CD14-positive monocyte (primary cell): ENCODE measurements around the gene VWF. TPM values are rescaled to one million over a fixed set of nuclear protein-coding genes. Genes with fewer than 3 reads are reported as not detected.

Experiments
- DNase-seq, 3 donors: peaks; one replicate each; pipeline ENCODE4 v3.0.0-alpha.2; 2011 to 2022
- H2AFZ ChIP-seq: 2 replicates; pipeline ENCODE4 v1.6.0; 2012; ENCODE audit warnings: mild to moderate bottlenecking, low read depth, low read length, inconsistent platforms; ENCODE audit not compliant: insufficient read depth, poor library complexity, severe bottlenecking
- H3K27ac ChIP-seq, 2 donors: 1 replicate in 1 of 2; 2 replicates in 1 of 2; pipeline ENCODE4 v1.5.1; 2012 to 2013; ENCODE audit warnings: low read length in 2 of 2, control low read depth in 1 of 2, inconsistent platforms in 1 of 2, low read depth in 1 of 2, mild to moderate bottlenecking in 1 of 2
- H3K27me3 ChIP-seq, 2 donors: one replicate each; pipeline versions ENCODE4 v1.6.0 to v1.6.1; 2011 to 2013; ENCODE audit warnings: low read length in 2 of 2; ENCODE audit not compliant: control insufficient read depth in 2 of 2, insufficient read depth in 2 of 2
- H3K36me3 ChIP-seq, 2 donors: replicated peaks in 1 of 2; 1 replicate in 1 of 2; 2 replicates in 1 of 2; pipeline versions ENCODE4 v1.5.1 to v1.6.1; 2012 to 2013; ENCODE audit warnings: low read length in 2 of 2, control low read depth in 1 of 2, inconsistent platforms in 1 of 2, mild to moderate bottlenecking in 1 of 2; ENCODE audit not compliant: insufficient read depth in 2 of 2, control insufficient read depth in 1 of 2
- H3K4me1 ChIP-seq, 2 donors: 1 replicate in 1 of 2; 2 replicates in 1 of 2; pipeline versions ENCODE4 v1.5.1 to v1.6.1; 2012 to 2013; ENCODE audit warnings: low read length in 2 of 2, control low read depth in 1 of 2, inconsistent platforms in 1 of 2, mild to moderate bottlenecking in 1 of 2, moderate library complexity in 1 of 2; ENCODE audit not compliant: insufficient read depth in 2 of 2, control insufficient read depth in 1 of 2
- H3K4me2 ChIP-seq: replicated peaks from 2 replicates; pipeline ENCODE3; 2012; ENCODE audit warnings: low read length, moderate library complexity, mild to moderate bottlenecking; ENCODE audit not compliant: poor library complexity, severe bottlenecking; ENCODE audit errors: extremely low read depth
- H3K4me3 ChIP-seq, 3 experiments: fragments of 200-600 bp in 1 of 3; sonication (generic) in 1 of 3; replicated peaks in 1 of 3; 1 replicate in 2 of 3; 2 replicates in 1 of 3; pipeline ENCODE4 v1.5.1; 2011 to 2013; ENCODE audit warnings: low read length in 3 of 3, mild to moderate bottlenecking in 3 of 3, control low read depth in 2 of 3, low read depth in 2 of 3, inconsistent platforms in 1 of 3, moderate library complexity in 1 of 3
- H3K79me2 ChIP-seq: 2 replicates; pipeline ENCODE4 v1.6.0; 2012; ENCODE audit warnings: mild to moderate bottlenecking, control low read depth, inconsistent platforms, low read length, moderate library complexity; ENCODE audit not compliant: insufficient read depth
- H3K9ac ChIP-seq: 2 replicates; pipeline ENCODE4 v1.6.0; 2017; ENCODE audit warnings: low read length, mild to moderate bottlenecking; ENCODE audit not compliant: insufficient read depth, poor library complexity, severe bottlenecking
- H3K9me3 ChIP-seq, 2 donors: replicated peaks in 1 of 2; 1 replicate in 1 of 2; 2 replicates in 1 of 2; pipeline versions ENCODE4 v1.5.1 to v1.6.1; 2012 to 2013; ENCODE audit warnings: low read length in 2 of 2, control low read depth in 1 of 2; ENCODE audit not compliant: control insufficient read depth in 1 of 2, insufficient read depth in 1 of 2
- H4K20me1 ChIP-seq: 2 replicates; pipeline ENCODE4 v1.6.0; 2012; ENCODE audit warnings: mild to moderate bottlenecking, low read length, control low read depth, moderate library complexity; ENCODE audit not compliant: insufficient read depth
- H3K27ac Mint-ChIP-seq, 7 donors: one replicate each; pipeline ENCODE4 v1.8.0; 2020; ENCODE audit warnings: mild to moderate bottlenecking in 7 of 7, mixed read lengths in 7 of 7, moderate library complexity in 6 of 7, inconsistent platforms in 2 of 7
- H3K27me3 Mint-ChIP-seq, 3 donors: one replicate each; pipeline ENCODE4 v1.8.0; 2021 to 2022; ENCODE audit warnings: low read depth in 3 of 3, mild to moderate bottlenecking in 3 of 3, mixed read lengths in 3 of 3, moderate library complexity in 3 of 3, inconsistent platforms in 1 of 3
- H3K36me3 Mint-ChIP-seq, 2 donors: one replicate each; pipeline ENCODE4 v1.8.0; 2020; ENCODE audit warnings: mixed read lengths in 2 of 2, inconsistent platforms in 1 of 2, mild to moderate bottlenecking in 1 of 2
- H3K4me1 Mint-ChIP-seq: one replicate; pipeline ENCODE4 v1.8.0; 2020; ENCODE audit warnings: mild to moderate bottlenecking, mixed read lengths
- H3K4me3 Mint-ChIP-seq, 2 donors: one replicate each; pipeline ENCODE4 v1.8.0; 2020; ENCODE audit warnings: mild to moderate bottlenecking in 2 of 2, mixed read lengths in 2 of 2, moderate library complexity in 1 of 2
- H3K9me3 Mint-ChIP-seq, 7 donors: one replicate each; pipeline ENCODE4 v1.8.0; 2020 to 2022; ENCODE audit warnings: mixed read lengths in 7 of 7, mild to moderate bottlenecking in 6 of 7, moderate library complexity in 6 of 7, inconsistent platforms in 2 of 7
- CTCF ChIP-seq: fragments of 200-600 bp; IDR thresholded peaks from one replicate; pipeline ENCODE4 v1.8.0; 2022; ENCODE audit warnings: antibody characterized with exemption, mild to moderate bottlenecking
- WGBS: methylation state at CpG from one replicate; pipeline ENCODE4 v1.1.5; 2013; ENCODE audit warnings: missing lambda C conversion rate; ENCODE audit not compliant: insufficient coverage; 5-methylcytosine and 5-hydroxymethylcytosine counted together
- intact Hi-C, 2 donors: fragments of 100-400 bp; cut with micrococcal nuclease; formaldehyde crosslinking; loops; one replicate each; pipeline versions ENCODE4 v1.15.0 to v1.15.1; 2023
- polyA plus RNA-seq, 3 donors: library from polyadenylated mRNA; depleted of rRNA in 1 of 3; unstranded in 2 of 3; stranded (reverse) in 1 of 3; fragments of 300-500 nt in 2 of 3; fragments of >200 nt in 1 of 3; fragmentation: Illumina TruSeq in 2 of 3; gene quantifications; 1 replicate in 2 of 3; 2 replicates in 1 of 3; pipeline ENCODE4 v1.2.3, GENCODE V29; 2012 to 2021

VWF gene
- polyA plus RNA-seq, 3 donors: 0.17 to 0.49 (median 0.48) TPM

GRCh38 chr12:6088921-6089747 lies 35.3 kb downstream of the VWF start:
- H3K27ac ChIP-seq: no peak overlapping the region
- H3K79me2 ChIP-seq: no peaks in the 10 kb centered on the region
- peak overlapping the region in 1 of 2 donors; percentile 21 for H3K4me3 Mint-ChIP-seq
- peaks cover 0 to 2% of the 10 kb centered on the region in 2 donors for H3K36me3 Mint-ChIP-seq
- no peak overlapping the region for H3K4me3 ChIP-seq
- H3K4me1 Mint-ChIP-seq: peaks cover 48% of the 10 kb centered on the region
- 64% methylated on average over 14 of the region's 15 CpGs for WGBS
- H4K20me1 ChIP-seq: no peaks in the 10 kb centered on the region
- peak overlapping the region in 2 of 7 donors; percentile 32 to 72 for H3K27ac Mint-ChIP-seq
- no peak overlapping the region for H2AFZ ChIP-seq
- no peak for DNase-seq
- peaks cover 0 to 3% (median 0%) of the 10 kb centered on the region in 7 donors for H3K9me3 Mint-ChIP-seq
- no peaks in the 10 kb centered on the region for H3K27me3 ChIP-seq
- no peaks in the 10 kb centered on the region for H3K9me3 ChIP-seq
- intact Hi-C loops: no loop called here
- peaks cover 5 to 20% (median 7%) of the 10 kb centered on the region in 3 donors for H3K27me3 Mint-ChIP-seq
- H3K36me3 ChIP-seq: no peaks in the 10 kb centered on the region
- H3K4me2 ChIP-seq: no peak overlapping the region
- peaks cover 28 to 37% of the 10 kb centered on the region in 2 donors for H3K4me1 ChIP-seq
- no peak overlapping the region for H3K9ac ChIP-seq
- no peak for TF ChIP-seq CTCF

GRCh38 chr12:6086316-6086715 lies 38.2 kb downstream of the VWF start:
- Mint-ChIP-seq H3K27me3 (peaks cover 5 to 16% (median 5%) of the 10 kb centered on the region in 3 donors), H3K36me3 (no peaks in the 10 kb centered on the region), H3K4me1 (peaks cover 30% of the 10 kb centered on the region), H3K9me3 (peaks cover 0 to 2% (median 0%) of the 10 kb centered on the region in 7 donors), H3K4me3 (no peak overlapping the region), H3K27ac (peak overlapping the region in 1 of 7 donors; percentile 12)
- no peak for DNase-seq
- Histone ChIP-seq H3K27ac (no peak overlapping the region), H4K20me1 (no peaks in the 10 kb centered on the region), H3K36me3 (no peaks in the 10 kb centered on the region), H3K79me2 (no peaks in the 10 kb centered on the region), H3K4me3 (no peak overlapping the region), H3K9me3 (no peaks in the 10 kb centered on the region), H3K27me3 (no peaks in the 10 kb centered on the region), H2AFZ (no peak overlapping the region), H3K4me2 (no peak overlapping the region), H3K4me1 (peaks cover 11 to 15% of the 10 kb centered on the region in 2 donors), H3K9ac (no peak overlapping the region)
- no peak for TF ChIP-seq CTCF
- WGBS: 100% methylated on average over 1 of the region's 2 CpGs
- intact Hi-C loops: no loop called here
